DMS53 (cell line): ENCODE measurements around the gene COL25A1.
"Not testable (repeated sequence)": the region's sequence is repeated elsewhere in the genome, so short reads cannot be mapped to it uniquely, and the experiment has no call there.

Experiments
- DNase-seq: peaks from one replicate; lab custom pipeline; 2025; lab: John Stamatoyannopoulos, UW

Gene COL25A1

DNA sequence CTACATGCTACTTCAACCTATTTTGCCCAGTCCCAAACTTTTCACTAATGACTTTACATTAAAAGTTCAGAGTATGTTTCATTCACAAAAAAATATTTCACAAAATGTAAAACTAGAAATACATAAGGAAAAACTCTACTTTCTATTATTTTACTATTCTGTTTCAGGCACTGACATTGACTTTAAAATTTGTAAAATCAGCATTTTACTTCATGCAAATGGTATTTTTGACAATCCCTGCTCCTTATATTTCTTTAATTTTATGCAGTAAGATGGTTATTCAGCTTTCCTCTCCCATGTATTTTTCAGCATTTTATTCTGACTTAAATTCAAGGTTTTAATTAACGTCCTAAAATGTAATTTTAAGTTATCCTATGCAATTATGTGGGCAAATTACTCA, 178.5 kb downstream of the COL25A1 start:
- DNase-seq = no peak

DNA sequence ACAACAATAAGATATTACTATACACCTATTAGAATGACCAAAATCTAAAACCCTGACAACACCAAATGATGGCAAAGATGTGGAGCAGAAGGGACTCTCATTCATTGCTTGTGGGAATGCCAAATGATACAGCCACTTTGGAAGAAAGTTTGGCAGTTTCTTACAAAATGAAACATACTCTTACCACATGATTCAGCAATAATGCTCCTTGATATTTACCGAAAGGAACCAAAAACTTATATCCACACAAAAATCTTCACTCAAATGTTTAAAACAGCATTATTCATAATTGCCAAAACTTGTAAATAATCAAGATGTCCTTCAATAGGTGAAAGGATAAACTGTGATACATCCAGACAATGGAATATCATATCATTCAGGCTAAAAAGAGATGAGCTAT, 180.9 kb downstream of the COL25A1 start:
- DNase-seq = no peak

DNA sequence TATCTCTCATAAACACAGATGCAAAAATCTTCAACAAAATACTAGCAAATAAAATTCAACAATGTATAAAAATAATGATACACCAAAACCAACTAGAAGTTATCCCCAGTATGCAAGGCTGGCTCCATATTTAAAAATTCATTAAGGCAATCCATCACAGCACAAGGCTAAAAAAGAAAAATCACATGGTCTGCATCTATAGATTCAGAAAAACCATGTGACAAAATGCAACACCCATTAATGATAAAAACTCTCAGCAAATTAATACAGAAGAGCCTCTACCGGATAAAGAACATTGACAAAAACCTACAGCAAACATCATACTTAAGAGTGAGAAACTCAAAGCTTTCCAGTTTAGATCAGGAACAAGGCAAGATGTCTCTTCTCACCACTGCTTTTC, 182.6 kb downstream of the COL25A1 start:
- DNase-seq = no peak

DNA sequence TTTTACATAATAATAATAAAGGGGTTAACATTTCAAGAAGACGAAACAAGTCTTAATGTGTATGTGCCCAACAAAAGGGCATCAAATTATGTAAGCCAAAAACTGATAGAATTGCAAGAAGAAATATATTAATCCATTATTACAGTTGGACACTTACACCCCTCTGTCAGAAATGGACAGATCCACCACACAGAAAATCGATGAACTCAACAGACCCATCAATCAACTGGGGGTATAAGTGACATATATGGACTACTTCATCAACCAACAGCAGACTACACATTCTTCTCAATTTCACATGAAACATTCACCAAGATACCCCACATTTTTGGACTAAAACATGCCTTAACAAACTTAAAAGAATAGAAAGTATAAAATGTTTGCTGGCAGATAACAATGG, 183.8 kb downstream of the COL25A1 start:
- no peak for DNase-seq

DNA sequence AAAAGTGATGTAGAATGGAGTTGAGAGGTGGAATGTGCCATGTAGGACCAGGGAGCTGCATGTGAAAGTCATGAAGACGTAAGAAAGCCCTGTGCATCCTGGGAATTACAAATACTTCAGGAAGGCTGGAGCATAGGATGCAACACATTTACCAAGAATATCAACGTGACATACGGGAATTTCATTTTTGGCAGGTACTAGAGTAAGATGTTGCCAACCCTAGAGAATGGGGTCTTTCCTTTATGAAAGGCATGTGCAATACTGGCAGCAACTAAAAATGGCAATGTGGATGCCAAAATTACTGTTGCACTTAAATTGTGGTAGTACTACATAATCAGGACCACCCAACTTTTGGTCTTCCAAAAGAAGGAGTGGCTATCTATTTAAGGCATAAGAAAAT, 188.0 kb downstream of the COL25A1 start:
- no peak for DNase-seq

DNA sequence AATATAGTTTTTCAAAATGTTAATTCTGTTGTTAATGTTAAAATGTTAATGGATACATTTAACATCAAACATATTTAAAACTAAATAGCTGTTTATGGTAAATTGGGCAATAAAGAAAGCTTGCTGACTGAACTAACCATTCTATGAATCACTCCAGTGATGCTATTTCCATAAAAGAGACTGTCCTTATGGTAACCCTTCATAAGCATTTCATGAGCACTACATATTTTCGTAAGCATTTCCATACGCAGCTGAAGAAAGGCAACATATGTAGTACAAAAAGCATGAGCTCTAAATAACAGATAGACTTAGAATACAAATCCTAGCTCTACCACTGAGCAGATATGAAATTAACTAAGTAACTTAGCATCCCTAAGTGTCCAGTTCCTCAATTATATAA, 188.9 kb downstream of the COL25A1 start:
- DNase-seq = no peak

DNA sequence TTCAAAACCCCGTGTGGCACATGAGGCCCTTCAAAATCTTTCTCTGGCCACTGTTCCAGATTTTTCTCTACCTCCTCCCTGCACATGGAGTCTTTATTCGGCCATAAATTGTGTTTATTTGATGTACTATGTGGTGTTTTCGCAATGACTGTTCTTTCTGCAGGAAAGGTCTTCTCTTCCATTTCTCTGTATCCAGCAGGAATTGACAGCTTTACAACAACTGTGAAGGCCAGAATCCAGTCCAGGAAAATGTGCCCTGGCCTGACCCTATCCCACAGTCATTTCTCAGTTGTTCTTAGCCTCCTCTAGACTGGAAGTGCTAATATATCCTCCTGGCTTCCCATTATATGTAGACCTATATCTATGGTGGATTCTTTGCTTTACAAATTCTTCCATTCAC, 191.4 kb downstream of the COL25A1 start:
- no peak for DNase-seq

DNA sequence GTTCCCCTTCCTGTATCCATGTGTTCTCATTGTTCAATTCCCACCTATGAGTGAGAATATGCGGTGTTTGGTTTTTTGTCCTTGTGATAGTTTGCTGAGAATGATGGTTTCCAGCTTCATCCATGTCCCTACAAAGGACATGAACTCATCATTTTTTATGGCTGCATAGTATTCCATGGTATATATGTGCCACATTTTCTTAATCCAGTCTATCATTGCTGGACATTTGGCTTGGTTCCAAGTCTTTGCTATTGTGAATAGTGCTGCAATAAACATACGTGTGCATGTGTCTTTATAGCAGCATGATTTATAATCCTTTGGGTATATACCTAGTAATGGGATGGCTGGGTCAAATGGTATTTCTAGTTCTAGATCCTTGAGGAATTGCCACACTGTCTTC, 194.2 kb downstream of the COL25A1 start:
- not testable (repeated sequence) for DNase-seq

DNA sequence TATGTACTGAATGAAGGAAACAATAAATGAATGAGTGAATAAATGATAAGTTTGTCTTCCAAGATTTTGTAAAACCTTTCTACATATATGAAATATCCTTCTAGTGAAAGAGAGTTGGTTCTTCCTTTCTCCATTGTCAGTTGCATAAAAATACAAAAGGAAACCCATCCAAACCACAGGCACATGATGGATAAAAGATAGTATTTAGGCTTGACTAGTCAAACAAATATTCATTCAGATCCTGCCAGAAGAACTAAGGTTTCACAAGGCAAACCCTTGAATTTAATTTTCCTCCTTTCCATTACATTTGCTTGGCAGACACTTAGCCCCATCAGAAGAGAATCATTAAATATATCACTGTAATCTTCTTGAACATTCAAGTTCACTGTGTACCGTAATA, 208.4 kb downstream of the COL25A1 start:
- no peak for DNase-seq

DNA sequence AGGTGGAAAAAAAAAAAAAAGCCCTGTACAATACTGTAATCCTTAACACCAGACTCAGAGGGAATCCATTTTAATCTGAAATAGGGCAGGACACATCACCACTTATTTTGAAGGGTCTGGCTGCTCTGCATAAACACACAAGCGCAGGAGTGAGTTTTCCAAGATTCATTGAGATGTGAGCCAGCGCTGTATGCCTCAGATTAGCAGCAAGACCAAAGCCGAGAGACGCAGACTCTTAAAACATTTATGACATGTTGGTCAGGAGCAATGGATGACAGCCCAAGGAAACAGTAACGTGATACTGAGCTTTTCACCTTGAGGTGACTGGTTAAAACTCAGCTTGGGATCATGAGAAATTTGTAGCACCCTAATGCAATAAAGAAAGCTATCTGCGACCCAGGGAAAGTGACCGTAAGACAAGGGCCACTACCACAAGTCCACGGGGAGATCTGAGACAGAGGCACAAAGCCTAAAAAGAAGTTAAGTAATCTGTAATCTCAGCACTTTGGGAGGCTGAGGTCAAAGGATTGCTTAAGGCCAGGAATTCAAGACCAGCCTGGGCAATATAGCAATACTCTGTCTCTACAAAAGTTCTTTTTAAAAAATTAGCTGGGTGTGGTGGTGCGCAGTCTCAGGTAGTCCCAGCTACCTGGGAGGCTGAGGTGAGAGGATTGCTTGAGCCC, 210.6 kb downstream of the COL25A1 start:
- DNase-seq = no peak

DNA sequence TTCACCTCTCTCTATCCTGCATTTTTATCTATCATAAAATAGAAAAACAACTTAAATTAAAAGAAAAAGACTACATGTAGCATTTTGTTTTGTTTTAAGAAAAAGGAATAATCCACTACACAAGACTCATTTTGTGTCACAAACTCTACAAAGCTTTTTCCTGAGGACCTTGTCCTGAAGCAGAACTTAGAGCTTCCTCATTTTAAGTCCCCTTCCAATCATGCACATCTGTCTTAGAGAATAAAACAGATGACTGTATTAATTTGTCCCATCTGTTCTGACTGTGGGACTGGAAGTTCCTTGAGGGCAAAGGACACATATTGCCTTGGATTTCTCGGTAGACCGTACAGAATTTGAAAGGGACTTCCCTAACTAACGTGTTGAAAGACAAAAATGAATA, 218.5 kb downstream of the COL25A1 start:
- DNase-seq = no peak

DNA sequence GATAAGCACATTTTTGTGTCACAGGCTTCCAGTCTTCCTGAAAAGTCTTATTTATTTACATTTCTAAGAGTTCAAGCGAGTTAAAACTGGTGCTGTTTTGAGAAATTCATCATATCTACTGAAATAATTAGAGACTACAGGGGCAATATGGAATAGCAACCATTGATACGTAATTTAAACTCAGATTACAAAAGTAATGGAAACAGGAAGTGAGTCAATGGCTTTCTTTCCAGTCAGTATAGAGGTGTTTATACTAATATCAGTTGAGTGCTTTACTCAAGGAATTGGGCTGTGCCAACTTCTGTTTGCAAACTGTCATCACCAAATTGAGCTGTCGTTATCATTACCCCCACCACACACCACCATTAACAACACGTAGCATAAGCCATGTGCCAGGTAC, 222.7 kb downstream of the COL25A1 start:
- DNase-seq = peak; percentile 71

DNA sequence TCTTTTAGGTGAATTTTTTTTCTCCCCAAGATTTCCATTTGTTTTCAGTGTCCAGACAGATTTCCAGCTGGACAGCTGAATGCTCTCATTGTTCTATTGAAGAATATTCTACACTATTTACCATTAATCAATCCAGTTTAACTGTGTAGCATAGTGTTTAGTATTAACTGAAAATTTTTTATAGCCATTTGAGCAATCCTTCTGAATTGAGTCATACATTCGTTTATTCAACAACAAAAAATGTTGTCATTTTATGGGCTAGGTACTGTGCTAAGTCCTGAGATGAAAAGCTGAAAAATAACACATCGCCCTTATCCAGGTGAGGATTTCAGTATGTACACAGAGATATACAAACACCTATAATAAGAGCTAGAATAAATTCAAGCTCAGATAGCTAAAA, 223.3 kb downstream of the COL25A1 start:
- DNase-seq = peak; percentile 52

DNA sequence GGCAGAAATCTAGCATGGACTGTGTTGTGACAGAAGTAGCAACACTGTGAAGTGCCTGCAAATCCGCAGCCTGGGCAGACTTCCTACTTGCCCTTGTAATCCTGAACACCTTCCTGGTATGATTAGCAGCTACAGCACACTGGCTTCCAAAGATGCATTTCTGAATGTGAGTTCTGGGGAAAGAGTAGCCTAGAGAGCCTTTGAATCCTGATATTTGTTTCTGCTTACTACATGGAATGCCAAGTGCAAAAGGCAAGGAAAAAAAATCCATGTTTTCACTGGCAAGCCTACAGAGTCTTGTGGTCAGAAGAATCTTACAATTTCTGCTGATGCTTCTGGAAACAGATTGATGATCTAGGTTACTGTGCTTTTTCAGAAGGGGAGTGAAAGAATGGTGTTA, 223.7 kb downstream of the COL25A1 start:
- DNase-seq = peak; percentile 35

DNA sequence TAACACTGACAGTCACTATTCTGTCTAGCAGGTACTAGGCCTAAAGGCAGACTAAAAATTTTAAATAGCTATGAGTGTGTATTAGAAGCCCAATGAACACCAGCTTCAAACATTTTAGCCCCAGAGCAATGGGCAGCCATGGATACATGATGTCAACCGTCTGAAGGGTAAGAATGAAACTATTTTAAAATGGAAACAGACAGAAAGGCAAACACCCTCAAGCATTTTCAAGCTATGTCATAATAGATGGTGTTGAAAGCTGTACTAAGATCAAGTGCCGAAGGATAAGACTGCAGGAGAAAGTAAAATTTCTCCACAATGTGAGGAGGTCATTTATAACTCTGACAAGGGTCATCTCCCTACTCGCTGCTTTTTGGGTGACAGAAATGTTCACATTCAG, 225.0 kb downstream of the COL25A1 start:
- no peak for DNase-seq

DNA sequence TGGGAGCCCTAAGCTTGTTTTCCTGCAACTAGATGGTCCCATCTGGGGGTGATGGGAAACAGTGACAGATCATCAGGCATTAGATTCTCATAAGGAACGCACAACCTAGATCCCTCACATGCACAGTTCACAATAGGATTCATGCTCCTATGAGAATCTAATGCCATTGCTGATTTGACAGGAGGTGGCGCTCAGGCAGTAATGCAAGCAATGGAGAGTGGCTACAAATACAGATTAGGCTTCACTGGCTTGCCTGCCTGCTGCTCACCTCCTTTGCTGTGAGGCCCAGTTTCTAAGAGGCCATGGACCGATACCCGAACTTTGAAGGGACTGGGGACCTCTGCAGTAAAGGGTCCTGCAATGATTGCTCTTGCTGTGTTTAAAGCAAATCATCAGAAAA, 225.7 kb downstream of the COL25A1 start:
- DNase-seq = peak; percentile 28

DNA sequence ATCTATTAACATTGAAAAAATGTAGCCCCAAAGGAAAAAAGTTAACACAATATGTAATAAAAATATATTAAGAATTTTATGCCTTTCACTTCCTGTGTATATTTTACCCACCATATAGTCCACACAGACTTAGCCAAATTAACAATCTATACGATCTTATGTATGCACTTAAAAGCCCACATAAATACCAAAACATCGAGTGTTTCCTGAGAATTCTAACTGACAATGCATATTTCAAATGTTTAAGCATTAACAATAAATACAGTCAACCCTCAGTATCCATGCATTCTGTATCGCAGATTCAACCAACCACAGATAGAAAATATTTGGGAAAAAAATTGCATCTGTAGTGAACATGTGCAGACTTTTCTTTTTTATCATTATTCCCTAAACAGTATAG, 226.8 kb downstream of the COL25A1 start:
- no peak for DNase-seq

DNA sequence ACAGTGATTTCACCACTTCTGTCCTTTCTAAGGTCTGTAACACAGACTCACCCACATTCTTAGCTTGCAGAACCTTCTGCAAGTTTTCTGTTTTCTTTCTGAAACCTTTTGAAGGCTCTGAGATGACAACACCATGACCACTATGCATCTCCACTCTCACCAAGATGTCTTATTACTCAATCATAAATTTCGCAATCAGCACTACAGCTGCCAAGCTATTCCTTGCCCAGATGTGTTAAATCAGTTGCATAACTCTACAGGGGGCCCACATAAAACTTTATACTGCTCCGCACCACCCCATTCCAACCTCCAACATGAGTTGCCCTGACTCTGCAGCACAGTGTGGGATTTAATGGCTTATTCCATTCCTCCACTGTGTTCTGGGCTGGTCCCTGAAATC, 229.9 kb downstream of the COL25A1 start:
- no peak for DNase-seq

DNA sequence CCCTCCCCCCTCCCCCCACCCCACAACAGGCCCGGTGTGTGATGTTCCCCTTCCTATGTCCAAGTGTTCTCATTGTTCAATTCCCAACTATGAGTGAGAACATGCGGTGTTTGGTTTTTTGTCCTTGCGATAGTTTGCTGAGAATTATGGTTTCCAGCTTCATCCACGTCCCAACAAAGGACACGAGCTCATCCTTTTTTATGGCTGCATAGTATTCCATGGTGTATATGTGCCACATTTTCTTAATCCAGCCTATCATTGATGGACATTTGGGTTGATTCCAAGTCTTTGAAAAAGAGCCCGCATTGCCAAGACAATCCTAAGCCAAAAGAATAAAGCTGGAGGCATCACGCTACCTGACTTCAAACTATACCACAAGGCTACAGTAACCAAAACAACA, 231.8 kb downstream of the COL25A1 start:
- DNase-seq = not testable (repeated sequence)

DNA sequence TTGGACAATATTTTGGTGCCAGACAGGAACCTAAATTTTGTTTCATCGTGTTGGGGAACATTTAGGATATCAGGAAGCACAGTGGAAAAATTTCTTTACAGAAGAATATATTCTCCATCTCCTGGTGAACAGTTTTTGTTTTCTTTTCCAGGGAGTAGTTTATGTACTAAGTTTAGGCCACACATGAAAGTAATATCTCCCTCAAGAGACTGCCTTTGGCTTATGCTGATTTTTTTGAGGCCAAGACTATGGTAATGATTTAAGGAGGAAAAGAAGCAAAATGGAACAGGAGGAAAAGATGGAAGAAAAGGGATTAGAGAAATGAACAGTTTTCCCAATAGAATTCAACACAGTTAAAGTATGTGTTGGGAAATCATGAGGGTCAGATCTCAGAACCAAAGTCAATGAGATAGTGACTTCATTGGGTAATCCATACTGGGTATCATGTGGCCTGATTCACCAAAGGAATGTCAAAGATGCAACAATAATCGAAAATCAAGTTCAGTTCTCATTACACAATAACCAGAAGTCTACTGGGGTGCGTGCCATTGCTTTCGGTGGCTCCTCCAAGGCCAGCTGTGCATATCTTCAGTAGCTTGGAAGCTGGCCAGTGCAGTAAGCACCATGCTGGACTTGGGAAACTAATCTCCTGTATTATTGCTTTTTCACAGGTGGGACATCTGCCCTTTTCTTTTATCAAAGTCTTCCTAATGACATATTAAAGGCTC, 234.8 kb downstream of the COL25A1 start:
- DNase-seq = no peak

DNA sequence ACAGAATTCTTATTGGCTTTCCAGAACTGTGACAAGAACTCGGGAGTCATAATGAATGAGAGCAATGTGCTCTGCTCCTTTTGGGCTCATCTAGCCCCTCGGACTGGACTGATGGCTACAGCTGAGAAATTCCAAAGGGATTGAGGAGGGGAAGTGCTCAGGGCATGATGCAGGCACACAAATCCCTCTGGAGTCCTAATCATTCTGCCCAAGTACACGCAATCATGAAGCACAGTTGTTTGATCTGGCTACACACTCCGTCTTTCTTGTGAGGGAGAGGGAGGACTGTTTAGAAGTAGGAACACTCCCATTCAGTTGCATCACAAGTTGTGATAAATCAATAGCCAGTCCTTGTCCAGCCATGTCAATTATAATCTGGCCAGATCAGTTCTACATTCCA, 237.5 kb downstream of the COL25A1 start:
- no peak for DNase-seq

DNA sequence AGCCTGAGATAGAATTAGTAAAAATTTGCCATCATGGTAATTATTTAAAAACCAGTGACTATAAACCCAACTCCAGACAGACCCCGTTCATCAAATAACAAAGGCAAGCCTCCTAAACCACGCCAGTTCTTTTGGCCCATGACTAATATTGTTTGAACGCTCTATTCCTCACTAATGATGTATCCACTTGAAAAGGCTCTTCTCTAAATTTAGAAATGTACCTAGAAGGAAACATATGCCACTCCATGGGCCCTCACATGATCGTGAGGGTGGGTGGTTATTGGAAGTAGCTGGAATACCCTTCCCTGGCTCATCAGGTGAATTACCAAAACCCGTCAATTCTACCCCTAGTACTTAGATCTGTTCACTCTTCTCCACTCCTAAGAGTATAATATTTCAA, 249.2 kb downstream of the COL25A1 start:
- DNase-seq = peak; percentile 16

DNA sequence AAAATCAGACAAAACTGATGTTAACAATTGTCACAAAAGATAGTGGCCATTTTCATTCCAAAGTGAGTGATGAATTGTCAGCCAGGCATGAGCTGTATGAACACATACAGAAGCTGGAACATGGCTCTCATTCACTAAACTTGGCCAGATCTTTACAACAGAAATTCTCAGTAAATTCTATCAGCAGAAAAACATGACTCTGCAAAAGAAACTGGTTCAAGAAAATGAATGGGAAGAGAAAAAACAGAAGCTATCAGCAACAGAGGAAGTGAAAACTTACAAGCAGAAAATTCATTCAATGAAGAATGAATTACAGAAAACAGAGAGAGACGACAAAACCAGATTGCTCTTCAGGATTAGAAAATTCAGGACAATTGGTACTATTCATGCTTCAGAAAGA, 249.6 kb downstream of the COL25A1 start:
- no peak for DNase-seq

DNA sequence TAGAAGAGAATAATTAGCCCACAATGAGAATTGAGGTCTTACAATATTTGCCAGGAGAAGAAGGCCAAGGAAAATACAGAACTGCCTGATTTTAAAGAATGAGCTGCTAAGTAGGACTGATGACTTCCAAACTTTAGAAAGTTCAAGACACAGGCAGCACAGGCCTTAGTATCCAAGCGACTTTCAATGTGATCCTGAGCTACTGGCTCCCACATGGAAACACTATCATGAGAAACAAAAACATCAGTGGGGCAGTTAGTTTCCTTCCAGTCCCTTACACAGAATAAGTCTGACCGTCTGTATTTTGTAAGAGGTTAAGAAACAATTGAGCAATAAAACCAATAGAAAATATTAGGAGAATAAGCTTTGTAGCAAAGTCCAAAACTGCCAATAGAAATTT, 251.4 kb downstream of the COL25A1 start:
- DNase-seq = no peak
